Measurements from ENCODE around the gene SCGB1C1.
"Not testable (repeated sequence)": the region's sequence is repeated elsewhere in the genome, so short reads cannot be mapped to it uniquely, and the experiment has no call there.

DNA sequence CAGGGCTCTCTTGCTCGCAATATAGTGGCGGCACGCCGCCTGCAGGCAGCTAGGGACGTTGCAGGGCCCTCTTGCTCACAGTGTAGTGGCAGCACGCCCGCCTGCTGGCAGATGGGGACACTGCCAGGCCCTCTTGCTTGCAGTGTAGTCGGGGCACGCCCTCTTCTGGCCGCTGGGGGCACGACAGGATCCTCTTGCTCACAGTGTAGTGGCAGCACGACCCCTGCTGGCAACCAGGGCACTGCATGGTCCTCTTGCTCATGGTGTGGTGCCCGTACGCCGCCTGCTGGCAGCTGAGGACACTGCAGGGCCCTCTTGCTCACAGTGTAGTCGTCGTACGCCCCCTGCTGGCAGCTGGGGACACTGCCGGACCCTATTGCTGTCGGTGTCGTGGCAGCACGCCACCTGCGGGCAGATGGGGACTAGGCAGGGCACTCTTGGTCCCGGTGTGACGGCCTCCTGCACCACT, 3.0 kb upstream of the SCGB1C1 start:
- TF ChIP-seq, protein P1, sequence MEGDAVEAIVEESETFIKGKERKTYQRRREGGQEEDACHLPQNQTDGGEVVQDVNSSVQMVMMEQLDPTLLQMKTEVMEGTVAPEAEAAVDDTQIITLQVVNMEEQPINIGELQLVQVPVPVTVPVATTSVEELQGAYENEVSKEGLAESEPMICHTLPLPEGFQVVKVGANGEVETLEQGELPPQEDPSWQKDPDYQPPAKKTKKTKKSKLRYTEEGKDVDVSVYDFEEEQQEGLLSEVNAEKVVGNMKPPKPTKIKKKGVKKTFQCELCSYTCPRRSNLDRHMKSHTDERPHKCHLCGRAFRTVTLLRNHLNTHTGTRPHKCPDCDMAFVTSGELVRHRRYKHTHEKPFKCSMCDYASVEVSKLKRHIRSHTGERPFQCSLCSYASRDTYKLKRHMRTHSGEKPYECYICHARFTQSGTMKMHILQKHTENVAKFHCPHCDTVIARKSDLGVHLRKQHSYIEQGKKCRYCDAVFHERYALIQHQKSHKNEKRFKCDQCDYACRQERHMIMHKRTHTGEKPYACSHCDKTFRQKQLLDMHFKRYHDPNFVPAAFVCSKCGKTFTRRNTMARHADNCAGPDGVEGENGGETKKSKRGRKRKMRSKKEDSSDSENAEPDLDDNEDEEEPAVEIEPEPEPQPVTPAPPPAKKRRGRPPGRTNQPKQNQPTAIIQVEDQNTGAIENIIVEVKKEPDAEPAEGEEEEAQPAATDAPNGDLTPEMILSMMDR (IDR thresholded peaks at IDR 0.05) = peak in 1 of 7 experiments; percentile 21
- TF ChIP-seq POLR2A (IDR thresholded peaks at IDR 0.05) = not testable (repeated sequence)
